ENCODE results near the gene ACKR2. TPM values are rescaled to one million over a fixed set of nuclear protein-coding genes. Genes with fewer than 3 reads are reported as not detected.

Gene ACKR2
- total RNA-seq, 1 experiment from 2014 or later, result not detected

DNA sequence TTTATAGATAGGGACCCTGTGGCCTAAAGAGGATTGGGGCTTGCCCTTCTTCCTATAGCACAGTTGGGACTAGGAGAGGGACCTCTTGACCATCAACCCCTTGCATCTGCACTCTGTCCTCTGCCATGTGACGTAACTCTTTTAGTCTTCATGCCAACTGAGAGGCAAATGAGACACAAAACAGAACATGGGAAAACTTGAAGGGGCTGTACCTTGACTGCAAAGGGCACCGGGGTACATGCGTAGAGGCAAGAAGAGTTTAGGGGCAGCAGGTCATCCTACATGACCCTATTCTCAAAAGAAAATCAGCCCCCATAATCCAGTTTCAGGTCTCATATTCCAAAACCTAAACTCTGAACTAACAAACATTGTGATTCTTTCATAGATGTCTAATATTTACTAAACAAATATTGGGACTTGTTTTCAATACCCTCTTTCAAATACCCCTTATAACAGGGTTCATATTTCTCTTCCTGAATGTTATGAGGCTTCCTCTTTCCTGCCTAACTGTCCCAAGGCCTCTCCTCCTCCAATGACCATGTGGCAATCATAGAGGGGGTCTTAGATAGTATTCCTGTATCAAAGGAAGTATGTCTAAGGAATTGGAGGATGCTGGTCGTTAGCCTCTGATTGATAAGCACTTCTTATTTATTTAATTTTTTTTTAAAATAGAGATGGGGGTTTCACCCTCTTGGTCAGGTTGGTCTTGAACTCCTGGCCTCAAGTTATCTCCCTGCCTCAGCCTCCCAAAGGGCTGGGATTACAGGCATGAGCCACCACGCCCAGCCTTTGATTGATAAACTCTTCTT lies 20.6 kb downstream of the ACKR2 start:
- no peak for DNase-seq (ENCODE audit: low spot score)

DNA sequence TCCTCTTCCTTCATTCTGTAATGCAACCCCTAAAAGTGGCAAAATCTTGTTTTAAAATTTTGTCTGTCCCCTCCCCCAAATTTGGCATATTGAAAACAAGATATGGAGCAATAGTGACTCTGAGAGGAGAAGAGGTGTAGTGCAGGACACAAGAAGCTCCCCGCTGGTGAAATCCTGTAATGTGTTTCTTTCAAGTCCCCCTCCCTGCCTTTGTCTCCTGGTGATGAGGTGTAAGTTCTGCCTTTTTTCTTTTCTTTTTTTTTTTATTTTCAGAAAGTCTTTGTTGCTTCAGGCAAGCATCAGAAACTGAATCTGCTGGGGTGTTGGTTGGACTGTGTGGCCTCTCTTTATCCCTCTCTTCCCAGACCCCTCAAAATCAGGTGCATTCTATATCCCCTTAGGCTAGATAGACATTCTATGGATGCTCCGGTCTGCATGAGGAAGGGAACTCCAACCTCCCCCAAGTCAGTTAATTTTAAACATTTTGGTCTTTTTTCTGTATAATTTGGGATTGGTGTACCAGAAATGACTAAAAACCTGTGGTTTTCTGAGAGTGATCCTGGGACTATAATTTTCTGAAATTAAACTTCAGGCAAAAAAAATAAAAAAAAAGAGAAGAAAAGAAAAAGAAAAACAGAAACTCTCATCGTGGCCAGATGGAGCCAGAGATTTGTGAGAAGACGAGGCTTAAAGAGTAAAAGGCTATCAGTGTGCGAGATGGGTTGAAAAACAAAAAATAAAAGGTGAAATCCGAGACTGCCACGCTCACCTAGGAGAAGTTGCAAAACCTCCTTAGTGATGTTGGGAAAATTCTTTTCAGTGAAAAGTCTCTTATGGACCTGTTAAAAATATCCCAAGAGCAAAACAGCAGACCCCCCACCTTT lies 21.4 kb downstream of the ACKR2 start:
- DNase-seq (ENCODE audit: low spot score), result peak; percentile 12

DNA sequence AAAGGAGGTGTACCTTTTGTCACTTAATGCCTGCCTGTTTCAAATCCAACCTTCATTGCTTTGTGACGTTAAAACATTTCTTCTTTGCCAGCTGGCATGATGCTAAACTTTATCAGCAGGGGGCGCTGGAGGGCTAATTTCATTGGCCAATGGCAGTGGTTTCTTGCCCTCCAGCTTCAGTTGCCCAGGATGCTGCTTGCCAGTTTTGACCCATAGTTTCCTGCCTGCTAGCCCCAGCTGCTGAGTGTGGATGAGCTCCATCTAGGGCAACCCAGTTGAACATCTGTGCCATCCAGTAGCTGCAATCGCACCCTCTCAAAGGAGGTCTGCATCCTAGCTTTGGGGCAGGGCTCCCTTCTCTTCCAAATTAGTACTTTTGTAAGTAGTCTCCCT lies 22.1 kb downstream of the ACKR2 start:
- DNase-seq (ENCODE audit: low spot score), result peak; percentile 71

DNA sequence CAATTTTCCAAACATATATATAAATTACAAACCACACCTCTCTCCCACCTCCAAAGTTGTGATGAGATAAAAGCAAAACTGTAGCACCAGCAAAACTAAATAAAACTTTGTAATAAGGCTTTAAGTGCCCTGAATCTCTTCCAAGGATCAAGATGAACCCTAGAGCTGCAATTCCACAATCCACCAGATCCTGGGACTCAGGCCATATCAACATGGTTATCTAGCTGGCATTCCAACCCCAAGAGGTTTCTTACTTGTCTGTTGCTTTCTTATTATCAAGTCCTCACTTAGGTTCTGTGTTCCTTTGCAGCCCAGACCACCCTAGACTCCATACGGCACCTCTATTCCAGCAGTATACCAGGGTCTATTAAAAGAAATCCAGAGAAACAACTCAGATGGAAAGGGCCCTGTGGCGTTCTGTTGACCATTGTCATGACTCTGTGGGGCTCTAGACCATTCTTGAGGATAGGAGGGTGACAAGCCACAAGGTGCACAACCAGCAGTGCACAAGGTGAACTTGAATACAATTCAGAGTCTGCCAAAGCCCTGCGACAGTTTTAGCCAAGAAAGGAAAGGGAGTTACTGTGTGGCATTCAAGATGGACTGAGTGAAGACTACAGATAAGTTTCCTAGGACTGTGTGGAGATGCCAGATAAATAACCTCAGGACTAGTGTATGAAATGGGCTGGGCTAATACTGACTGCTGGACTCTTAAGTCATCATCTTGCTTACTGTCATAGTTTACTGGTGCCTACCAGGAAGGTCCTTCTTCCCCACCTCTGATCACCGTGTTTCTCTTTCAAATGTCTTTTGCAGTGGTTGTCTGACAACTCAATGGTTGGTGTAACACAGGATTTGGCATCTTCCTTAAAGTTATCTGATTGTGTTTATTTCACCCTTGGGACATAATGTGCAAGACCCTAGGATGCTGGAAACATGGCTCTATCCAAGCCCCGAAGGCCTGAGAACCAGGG lies 27.2 kb downstream of the ACKR2 start:
- no peak for DNase-seq (ENCODE audit: low spot score)

DNA sequence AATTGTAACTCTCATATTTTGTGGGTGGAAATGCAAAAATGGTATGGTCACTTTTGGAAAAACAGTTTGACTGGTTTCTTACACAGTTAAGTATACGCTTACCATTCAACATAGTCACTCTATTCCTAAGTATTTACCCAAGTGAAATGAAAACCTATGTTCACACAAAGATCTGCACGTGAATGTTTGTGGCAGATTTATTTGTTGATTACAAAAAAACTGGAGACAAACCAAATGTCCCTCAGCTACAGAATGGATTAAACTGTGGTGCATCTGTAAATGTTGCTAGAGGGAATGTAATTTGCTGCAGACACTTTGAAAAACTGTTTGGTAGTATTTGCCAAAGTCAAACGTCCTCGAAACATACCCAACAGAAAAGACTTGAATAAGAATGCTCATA lies 29.3 kb downstream of the ACKR2 start:
- DNase-seq (ENCODE audit: low spot score), result no peak

DNA sequence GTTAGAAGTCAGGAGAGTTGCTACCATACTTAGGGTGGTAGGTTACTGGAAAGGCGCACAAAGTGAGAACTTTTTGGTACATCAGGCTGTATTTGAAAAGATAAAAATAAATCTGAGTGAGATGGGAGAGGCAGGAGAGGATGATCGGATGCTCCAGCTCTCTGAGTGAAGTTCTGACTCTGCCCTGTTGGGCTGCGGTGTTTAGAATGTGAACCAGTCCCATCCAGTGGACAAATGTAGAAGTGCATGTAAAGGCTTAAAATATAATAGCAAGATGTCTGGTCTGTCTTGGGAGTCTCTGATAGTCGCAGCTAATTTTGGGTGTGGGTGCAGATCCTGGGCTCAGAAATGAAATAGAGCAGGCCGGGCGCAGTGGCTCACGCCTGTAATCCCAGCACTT lies 30.4 kb downstream of the ACKR2 start:
- peak; percentile 57 for DNase-seq (ENCODE audit: low spot score)

DNA sequence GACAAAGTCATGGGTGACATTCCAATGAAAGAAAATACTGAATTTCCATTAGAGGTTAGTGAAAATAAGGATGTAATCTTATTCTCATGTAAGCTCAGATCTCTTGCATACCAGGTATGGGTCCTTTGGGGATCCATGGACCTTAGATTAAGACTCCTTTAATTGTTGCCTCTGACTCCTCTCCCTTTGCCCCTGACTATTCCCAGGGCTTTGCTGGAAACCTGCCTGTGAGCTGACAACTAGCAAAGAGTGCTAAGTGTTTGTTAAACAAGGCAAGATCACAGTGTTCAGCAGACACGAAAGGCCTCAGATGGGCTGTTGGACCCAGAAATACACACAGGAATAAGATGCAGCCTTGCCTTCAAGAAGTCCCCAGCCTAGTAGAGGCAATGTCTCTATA lies 32.1 kb downstream of the ACKR2 start:
- no peak for DNase-seq (ENCODE audit: low spot score)

DNA sequence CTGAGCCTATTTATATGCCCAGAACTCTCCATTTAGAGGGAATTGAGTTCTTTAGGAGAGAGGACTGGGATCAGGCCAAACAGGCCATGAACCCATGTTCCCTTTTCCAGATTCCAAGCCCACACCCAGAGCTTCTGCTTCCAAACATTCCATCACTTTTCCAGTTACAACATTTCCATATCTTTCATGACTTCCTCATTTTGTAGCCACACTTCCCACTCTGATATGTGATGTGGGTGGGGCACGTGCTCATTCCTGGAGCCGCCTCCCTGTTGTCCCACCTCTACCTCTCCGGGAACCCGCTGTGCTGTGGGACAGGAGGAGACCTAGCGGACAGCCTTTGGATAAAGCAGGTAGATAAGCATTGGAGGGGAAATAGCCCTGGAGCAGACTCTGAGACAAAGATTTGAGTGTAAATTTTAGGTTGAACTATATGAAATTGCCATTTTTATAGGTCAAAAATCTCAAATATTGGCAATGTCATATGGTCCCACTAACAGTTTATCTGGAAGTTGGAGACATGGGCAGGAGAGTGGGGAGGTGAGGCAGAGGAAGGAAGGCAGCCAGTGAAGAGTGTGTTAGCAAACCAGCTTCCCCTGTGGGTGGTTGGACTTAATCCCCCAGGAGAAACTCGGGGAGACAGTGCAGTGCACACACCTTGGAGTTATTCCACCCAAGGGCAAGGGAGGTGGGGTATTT lies 34.6 kb downstream of the ACKR2 start:
- DNase-seq (ENCODE audit: low spot score), result no peak

DNA sequence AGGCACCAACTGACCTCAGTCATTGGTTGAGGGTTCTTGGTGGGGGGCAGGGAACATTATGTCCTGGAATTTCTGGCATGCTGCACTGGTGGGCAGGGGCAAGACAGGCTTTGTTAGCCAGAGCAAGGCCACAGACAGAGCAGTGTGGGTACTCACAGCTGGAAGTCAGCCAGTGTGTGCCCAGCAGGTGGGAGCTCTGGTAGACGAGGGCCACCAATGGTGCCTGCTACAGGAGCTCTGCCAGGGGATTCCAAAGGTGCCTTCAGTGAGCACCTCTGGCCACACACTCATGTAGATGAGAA lies 35.1 kb downstream of the ACKR2 start:
- no peak for DNase-seq (ENCODE audit: low spot score)

DNA sequence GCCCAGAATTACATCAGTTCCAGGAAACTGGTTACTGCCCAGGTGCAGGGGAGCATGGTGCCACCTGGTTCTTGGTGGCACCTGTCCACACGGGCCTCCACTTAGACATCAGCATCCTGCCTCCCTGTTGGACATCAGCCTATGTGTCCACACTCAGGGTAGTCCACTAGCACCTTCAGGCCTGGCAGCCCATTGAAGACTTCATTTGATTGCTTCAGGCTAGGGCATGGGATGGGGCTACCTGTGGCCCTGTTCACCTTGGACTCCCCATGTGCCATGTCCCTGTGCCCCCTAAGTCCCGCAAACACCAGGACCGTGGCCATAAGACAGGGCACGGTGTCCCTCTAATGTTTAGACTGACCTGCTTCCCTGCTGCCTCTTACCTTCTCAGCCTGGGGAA lies 35.6 kb downstream of the ACKR2 start:
- no peak for DNase-seq (ENCODE audit: low spot score)

DNA sequence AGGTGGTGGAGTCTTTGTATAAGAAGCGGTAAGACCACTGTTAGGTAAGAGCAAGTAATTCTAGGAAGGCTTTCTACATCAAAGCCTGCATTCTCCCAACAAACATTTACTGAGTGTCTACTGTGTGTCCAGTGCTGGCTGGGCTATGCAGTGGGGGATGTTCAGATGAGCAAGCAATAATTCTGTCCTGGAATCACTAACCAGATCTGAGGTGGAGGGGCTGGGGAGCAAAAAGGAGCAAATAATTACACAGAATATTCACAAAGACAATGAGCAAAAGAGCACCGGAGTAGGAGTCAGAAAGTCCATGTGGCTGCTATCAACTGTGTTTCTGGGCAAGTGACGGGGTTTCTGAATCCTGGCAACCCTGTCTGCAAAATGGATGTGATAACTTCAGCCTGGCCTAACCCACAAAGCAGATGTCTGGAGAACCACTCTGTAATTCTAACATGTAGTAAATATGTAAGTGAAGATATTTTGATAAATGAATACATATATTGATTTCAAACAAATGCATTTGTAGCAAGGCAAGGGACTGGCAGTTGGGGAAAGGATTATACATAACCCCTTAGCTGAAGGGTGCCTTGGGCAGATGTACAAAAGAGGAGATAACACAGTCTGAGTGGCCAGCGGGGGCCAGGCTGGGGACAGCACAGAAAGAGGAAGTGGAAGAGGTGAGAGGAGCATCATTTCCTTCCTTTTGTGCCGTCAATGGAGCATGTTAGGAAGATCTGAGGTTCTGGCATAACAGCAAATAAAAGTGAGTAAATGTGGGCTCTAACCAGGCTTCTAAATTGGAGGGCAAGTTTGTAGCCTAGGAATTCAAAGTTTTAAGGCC lies 37.7 kb downstream of the ACKR2 start:
- no peak for DNase-seq (ENCODE audit: low spot score)

DNA sequence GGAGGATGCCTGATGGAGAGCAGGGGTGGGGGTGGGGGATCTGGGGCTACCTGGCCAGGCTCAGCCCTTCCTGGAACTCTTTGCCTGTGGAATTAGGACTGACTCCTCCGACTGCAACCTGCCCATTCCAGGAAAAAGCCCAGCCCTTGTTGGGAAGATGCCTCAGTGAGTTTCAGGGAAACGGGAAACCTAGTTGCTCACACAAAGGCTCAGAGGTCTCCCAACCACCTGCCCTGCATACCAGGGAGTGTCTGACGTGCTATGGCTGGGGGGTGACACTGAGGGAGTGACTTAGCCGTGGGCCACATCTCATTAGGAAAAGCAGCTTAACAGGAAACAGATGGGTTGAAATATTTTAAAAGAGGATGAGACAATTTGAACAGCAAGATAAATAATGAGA lies 38.5 kb downstream of the ACKR2 start:
- DNase-seq (ENCODE audit: low spot score), result no peak

DNA sequence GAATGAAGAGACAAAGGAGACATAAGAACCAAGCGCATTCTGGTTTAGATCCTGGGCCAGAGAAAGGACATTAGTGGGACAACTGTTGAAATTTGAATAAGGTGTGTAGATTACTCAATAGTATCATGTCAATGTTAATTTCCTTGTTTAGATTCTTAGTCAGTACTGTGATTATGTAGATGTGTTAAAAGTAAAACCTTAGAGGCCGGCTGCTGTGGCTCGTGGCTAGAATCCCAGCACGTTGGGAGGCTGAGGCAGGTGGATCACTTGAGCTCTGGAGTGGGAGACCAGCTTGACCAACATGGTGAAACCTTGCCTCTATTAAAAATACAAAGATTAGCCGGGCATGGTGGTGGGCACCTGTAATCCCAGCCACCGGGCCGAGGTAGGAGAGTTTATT lies 39.8 kb downstream of the ACKR2 start:
- DNase-seq (ENCODE audit: low spot score), result no peak

DNA sequence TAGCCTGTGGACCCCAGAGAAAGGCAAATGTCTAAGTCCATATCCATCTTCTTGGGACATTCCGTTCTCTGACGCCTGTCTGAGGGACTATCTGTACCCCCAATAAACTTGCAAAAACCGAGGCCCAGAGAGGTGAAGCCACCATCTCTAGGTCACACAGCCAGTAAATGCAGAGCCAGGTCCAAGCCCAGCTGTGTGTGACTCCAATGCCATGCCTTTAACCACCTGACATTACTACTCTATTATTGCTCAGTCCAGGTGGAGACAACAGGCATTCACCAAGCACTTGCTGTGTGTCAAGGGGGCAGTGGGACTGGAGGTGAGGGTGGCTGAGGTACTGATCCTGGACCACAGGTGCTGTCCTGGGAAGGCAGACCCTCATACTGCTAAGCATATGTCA lies 41.0 kb downstream of the ACKR2 start:
- DNase-seq (ENCODE audit: low spot score), result no peak

DNA sequence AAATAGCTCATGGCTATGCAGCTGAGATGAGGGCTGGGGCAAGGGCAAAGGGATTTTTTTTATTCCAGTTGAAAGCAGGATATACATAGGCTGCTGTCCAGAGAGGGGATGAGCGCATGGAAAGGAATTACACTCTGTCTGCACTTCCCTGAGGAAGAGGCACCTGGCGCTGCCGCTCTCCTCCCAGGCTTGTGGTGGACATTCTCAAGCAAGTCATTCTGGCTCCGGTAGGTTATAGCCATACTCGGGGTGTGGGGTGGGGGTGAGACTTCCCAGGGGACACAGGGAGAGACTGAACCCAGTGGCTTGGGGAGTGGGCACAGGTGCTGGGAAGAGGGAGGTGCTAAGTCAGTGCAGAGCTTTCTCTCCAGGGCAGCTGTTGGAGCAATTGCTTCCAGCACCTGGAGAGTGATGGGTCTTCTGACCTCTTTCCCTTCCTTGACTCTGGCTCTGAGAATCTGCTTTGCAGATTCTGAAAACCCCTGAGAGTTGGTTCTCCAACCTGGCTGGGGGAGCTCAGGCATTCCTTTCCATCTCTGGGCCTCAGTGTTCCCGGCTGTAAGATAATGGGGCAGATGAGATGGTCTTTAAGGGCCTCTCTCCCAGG lies 42.1 kb downstream of the ACKR2 start:
- DNase-seq (ENCODE audit: low spot score), result no peak

DNA sequence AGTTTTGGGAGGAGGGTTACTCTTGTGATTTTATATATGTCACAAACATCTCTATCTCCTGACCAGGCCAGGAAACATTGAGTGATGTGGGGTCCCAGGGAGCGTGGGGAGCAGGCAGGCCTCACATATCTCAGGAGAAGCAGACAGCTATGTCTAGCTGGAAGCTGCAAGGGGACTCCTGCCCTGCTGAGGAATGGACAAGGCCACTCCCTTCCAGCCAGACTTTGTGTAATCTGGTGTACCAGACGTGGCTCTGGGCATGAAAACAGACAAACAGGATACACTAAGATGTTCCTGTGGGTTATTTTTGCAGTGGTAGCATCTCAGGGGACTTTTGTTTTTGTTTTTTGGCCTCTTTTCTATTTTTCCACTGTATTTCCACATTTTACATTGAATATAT lies 43.2 kb downstream of the ACKR2 start:
- no peak for DNase-seq (ENCODE audit: low spot score)

DNA sequence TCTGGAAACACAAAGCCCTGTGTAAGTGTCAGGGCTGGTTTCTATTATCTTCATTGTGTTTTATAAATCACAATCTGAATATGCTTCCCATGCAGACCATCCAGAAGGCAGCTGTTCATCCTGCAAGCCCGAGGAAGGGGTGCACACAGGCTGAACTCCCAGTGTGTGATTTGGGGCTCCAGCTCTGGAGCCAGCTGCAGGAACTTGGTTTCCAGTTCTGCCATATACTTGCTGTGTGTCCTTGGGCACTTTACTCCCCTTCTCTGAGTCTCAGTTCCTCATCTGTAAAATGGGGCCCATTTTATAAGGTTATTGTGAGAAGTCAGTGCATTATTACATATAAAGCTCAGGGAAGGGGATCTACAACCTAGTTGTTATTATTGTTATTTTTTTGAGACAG lies 43.8 kb downstream of the ACKR2 start:
- DNase-seq (ENCODE audit: low spot score), result no peak

DNA sequence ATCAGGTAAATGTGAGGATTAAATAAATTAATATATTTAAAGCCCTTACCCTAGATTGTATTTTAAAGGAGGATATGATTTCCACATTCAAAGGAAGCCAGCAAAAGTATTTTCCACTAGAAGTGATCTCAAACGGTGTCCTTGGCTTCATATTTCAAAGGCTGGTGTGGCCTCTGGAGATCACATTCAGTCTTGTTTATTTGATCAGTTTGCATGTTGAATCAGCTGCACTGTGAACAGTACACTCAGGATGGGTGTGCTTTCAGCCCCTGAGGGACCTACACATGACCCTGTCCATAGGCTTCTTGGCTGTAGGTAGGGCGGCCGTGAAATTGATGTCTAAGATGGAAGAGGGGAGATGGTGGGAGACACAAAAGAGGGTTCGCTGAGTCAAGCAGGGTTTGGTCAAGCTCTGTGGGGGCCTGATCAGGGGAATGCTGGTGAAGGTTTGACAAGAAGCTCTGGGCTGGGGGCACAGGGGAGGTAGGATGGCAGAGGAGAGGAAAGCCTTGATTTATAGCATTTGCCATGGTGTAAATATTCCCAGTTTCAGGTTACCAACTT lies 44.6 kb downstream of the ACKR2 start:
- no peak for DNase-seq (ENCODE audit: low spot score)

DNA sequence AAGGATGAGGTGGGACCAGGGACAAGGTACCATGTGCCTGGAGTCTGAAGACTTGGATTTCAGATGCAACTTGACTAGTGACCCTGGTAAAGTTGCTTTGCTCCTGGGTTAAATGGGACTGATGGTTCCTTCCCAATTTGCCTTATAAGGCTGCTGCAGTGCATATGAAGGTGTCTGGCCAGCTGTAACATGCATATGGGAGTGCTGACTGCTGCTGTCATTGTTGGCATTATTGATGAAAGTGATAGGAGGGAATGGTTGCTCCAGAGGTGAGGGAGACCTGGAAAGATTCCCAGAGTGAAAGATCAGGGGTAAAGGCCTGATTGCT lies 45.9 kb downstream of the ACKR2 start:
- no peak for DNase-seq (ENCODE audit: low spot score)
